ENCODE measurements around the gene TMEM165.

Gene TMEM165

DNA sequence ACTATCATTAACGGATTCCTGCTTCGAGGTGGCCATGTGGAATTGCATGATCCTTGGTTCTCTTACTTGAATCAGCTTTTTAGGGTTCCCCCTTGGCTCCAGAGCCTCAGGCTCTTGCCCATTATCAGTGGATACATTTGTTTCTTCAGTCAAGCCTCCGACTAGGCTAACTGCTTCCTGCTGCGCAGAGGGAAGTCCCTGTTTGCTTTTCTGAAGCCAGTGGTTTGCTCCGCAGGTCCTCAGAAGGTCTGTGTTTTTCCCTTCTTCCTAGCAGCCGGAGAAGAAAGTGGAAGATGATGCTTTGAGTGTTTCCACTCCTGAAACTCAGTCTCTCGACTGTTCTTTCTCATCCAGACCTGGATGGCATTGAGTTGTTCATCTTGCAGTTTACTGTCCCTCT lies 29.1 kb upstream of the TMEM165 start:
- Histone ChIP-seq H3K27ac (ENCODE audit: low read depth, low read length) (no peak overlapping the region), H3K9me2 (replicated peaks; ENCODE audit: insufficient read depth, low read length) (no peaks in the 10 kb centered on the region), H3K4me2 (ENCODE audit: low read depth, low read length, poor library complexity, severe bottlenecking) (no peak overlapping the region), H4K20me1 (ENCODE audit: low read depth, low read length) (no peaks in the 10 kb centered on the region), H2AFZ (ENCODE audit: low read depth, low read length, severe bottlenecking) (no peak overlapping the region), H3K27me3 (ENCODE audit: low read length) (no peaks in the 10 kb centered on the region), H3K9me3 (ENCODE audit: insufficient read depth, low read length) (no peaks in the 10 kb centered on the region), H3K36me3 (ENCODE audit: low read length) (no peaks in the 10 kb centered on the region), H3K79me2 (ENCODE audit: insufficient read depth, low read length) (no peaks in the 10 kb centered on the region), H3K4me3 (ENCODE audit: insufficient read depth, low read length, poor library complexity, severe bottlenecking) (no peak overlapping the region), H3F3A (ENCODE audit: insufficient read depth) (no peaks in the 10 kb centered on the region), H3K9ac (ENCODE audit: low read length) (no peak overlapping the region)
- TF ChIP-seq EZH2phosphoT487 (conservative IDR thresholded peaks at IDR 0.05; ENCODE audit: low read length) = no peak
- TF ChIP-seq, protein P1, sequence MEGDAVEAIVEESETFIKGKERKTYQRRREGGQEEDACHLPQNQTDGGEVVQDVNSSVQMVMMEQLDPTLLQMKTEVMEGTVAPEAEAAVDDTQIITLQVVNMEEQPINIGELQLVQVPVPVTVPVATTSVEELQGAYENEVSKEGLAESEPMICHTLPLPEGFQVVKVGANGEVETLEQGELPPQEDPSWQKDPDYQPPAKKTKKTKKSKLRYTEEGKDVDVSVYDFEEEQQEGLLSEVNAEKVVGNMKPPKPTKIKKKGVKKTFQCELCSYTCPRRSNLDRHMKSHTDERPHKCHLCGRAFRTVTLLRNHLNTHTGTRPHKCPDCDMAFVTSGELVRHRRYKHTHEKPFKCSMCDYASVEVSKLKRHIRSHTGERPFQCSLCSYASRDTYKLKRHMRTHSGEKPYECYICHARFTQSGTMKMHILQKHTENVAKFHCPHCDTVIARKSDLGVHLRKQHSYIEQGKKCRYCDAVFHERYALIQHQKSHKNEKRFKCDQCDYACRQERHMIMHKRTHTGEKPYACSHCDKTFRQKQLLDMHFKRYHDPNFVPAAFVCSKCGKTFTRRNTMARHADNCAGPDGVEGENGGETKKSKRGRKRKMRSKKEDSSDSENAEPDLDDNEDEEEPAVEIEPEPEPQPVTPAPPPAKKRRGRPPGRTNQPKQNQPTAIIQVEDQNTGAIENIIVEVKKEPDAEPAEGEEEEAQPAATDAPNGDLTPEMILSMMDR (IDR thresholded peaks at IDR 0.05; ENCODE audit: insufficient read depth, low read length, poor library complexity, severe bottlenecking) = no peak

DNA sequence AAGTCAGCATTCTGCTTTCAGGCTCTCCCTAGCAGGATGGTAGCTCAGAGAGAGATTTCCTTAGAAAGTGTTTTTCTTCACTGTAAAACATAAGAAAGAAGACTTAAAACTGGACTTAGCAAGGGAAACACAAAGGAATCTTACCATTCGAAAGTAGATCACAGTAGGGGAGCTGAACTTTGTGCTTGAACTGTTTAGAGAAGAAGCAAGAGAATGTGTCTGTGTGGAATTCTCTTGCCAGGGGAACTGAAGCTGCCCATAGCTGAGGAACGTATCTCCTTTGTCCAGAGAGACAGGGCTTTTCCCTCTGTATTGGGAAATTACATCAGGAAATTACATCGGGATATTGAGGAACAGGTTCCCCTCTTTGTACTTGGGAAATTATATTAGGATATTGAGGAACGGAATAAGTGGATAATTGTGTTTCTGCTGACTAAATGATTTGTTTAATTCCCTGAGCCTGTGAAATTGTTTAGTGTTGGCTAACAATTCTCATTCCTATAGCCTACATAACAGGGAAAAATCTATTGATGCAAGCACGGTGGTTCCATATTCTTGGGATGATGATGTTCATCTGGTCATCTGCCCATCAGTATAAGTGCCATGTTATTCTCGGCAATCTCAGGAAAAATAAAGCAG lies 28.6 kb upstream of the TMEM165 start:
- Histone ChIP-seq H3K36me3 (ENCODE audit: low read length) (no peaks in the 10 kb centered on the region), H3F3A (ENCODE audit: insufficient read depth) (no peaks in the 10 kb centered on the region)
- no peak for TF ChIP-seq EZH2phosphoT487 (conservative IDR thresholded peaks at IDR 0.05; ENCODE audit: low read length)
- TF ChIP-seq, protein P1 (IDR thresholded peaks at IDR 0.05; ENCODE audit: insufficient read depth, low read length, poor library complexity, severe bottlenecking) = no peak

DNA sequence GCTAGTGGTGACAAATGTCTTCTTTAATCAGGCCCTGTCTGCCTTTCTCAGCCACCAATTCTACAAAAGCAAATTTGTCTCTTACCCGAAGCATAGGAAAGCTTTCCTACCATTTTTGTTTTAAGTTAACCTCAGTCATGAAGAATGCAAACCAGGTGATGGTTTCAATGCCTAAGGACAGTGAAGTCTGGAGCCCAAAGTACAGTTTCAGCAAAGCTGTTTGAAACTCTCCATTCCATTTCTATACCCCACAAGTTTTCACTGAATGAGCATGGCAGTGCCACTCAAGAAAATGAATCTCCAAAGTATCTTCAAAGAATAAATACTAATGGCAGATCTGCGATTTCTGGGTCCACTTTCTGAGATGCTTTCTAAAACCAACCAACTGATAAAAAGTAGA lies 25.8 kb upstream of the TMEM165 start:
- H3K9me2 ChIP-seq (replicated peaks; ENCODE audit: insufficient read depth, low read length) = no peaks in the 10 kb centered on the region
- no peaks in the 10 kb centered on the region for H3K9me3 ChIP-seq (ENCODE audit: insufficient read depth, low read length)
- H3K27me3 ChIP-seq (ENCODE audit: low read length) = no peaks in the 10 kb centered on the region
- no peaks in the 10 kb centered on the region for H4K20me1 ChIP-seq (ENCODE audit: low read depth, low read length)
- H3K27ac ChIP-seq (ENCODE audit: low read depth, low read length) = no peak overlapping the region
- TF ChIP-seq, protein P1 (IDR thresholded peaks at IDR 0.05; ENCODE audit: insufficient read depth, low read length, poor library complexity, severe bottlenecking) = no peak
- TF ChIP-seq EZH2phosphoT487 (conservative IDR thresholded peaks at IDR 0.05; ENCODE audit: low read length) = no peak
- H2AFZ ChIP-seq (ENCODE audit: low read depth, low read length, severe bottlenecking) = no peak overlapping the region
- H3K4me2 ChIP-seq (ENCODE audit: low read depth, low read length, poor library complexity, severe bottlenecking) = no peak overlapping the region
- no peaks in the 10 kb centered on the region for H3K79me2 ChIP-seq (ENCODE audit: insufficient read depth, low read length)
- H3F3A ChIP-seq (ENCODE audit: insufficient read depth) = no peaks in the 10 kb centered on the region
- no peak overlapping the region for H3K9ac ChIP-seq (ENCODE audit: low read length)
- no peak overlapping the region for H3K4me3 ChIP-seq (ENCODE audit: insufficient read depth, low read length, poor library complexity, severe bottlenecking)
- H3K36me3 ChIP-seq (ENCODE audit: low read length) = no peaks in the 10 kb centered on the region

More for the DNA sequence above, 28.6 kb upstream of the TMEM165 start:
- Histone ChIP-seq H3K4me2 (ENCODE audit: low read depth, low read length, poor library complexity, severe bottlenecking) (no peak overlapping the region), H3K9me2 (replicated peaks; ENCODE audit: insufficient read depth, low read length) (no peaks in the 10 kb centered on the region), H3K4me3 (ENCODE audit: insufficient read depth, low read length, poor library complexity, severe bottlenecking) (no peak overlapping the region), H2AFZ (ENCODE audit: low read depth, low read length, severe bottlenecking) (no peak overlapping the region), H4K20me1 (ENCODE audit: low read depth, low read length) (no peaks in the 10 kb centered on the region), H3K27ac (ENCODE audit: low read depth, low read length) (no peak overlapping the region), H3K79me2 (ENCODE audit: insufficient read depth, low read length) (no peaks in the 10 kb centered on the region), H3K9ac (ENCODE audit: low read length) (no peak overlapping the region), H3K9me3 (ENCODE audit: insufficient read depth, low read length) (no peaks in the 10 kb centered on the region), H3K27me3 (ENCODE audit: low read length) (no peaks in the 10 kb centered on the region)
